Sciatic nerve (tissue), 2 donors: Measurements from ENCODE around the gene NSFL1C. TPM values are rescaled to one million over a fixed set of nuclear protein-coding genes. Genes with fewer than 3 reads are reported as not detected.
A peak's percentile ranks its signal among the peaks of the same experiment; 100 is the strongest.

Experiments
- ATAC-seq: fragments of 200-7000 bp; cut with Tn5 transposase; one replicate; pipeline ENCODE4 v1.9.1; 2020; ENCODE audit warnings: mild to moderate bottlenecking, moderate library complexity
- DNase-seq: peaks from one replicate; pipeline ENCODE4 v3.0.0-alpha.2; 2020; ENCODE audit warnings: low spot score
- intact Hi-C: fragments of 100-400 bp; cut with DNase I; formaldehyde crosslinking; loops from one replicate; pipeline ENCODE4 v1.14.2; 2022
- total RNA-seq: library from RNA; stranded (reverse); fragmentation: NEBNext Ultra II Directional; extraction: Animal tissue kit (Norgen Biotek cat#: 25700); gene quantifications from one replicate; pipeline ENCODE4 v1.2.1, GENCODE V29; 2021
- donor health status: DM: no; HTN: no; CAD: no.
- donor health status: DM: no; HTN: no; CAD: no.

Gene NSFL1C
- total RNA-seq, 1 donor from 2014 or later, result 77.9 TPM

DNA sequence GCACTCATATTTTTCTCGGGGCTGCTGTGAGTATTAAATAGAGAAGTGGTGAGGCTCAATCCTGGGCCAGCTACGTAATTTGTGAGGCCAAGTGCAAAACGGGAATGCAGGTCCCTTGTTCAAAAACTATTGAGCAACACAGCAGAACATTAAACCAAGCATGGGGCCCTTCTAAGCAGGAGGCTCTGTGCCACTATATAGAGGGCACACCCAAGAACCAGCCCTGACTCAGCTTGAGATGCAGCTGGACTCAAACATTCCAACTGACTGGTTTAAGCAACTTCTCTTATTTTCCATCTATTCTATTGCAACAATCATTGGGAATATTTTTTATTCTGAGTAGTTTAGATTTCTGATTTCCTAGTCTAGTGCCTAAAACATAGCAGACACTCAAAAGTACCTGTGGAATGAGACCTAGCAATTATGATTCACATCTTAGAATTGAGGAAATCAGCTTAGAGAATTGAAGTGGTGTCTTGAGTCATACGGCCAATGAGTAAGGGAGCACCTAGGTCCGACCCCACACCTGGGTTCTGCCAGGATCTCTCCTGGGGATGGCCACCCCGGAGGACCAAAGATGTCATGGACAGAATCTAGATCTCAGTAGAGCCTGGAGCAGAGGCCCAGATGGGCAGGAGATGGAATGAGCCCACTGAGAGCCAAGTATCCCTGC is 23.3 kb upstream of the NSFL1C start:
- intact Hi-C loops, result no loop called here
- peak; percentile 61 for ATAC-seq
- DNase-seq, result no peak

- intact Hi-C loops, result no loop called here
- peak; percentile 52 for ATAC-seq
Measured at GRCh38 chr20:1489325-1489724, 22.7 kb upstream of the NSFL1C start.

DNA sequence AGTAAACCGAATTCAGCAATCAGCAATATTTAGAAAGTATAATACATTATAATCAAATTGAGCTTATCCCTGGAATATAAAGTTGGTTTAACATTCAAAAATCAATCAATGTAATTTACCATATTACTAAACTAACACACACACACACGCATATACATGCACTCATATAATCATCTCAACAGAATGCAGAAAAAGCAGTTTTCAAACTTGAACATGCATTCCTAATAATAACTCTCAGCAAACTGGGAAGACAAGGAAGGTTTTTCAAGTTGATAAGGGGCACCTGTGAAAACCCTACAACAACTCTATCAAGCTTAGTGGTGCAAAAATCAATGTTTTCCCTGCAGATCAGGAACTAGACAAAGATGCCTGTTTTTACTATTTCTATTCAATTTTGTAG is 19.9 kb upstream of the NSFL1C start:
- ATAC-seq (no peak), DNase-seq (no peak)
- intact Hi-C loops, result no loop called here

More at GRCh38 chr20:1489325-1489724, 22.7 kb upstream of the NSFL1C start:
- DNase-seq, result no peak

DNA sequence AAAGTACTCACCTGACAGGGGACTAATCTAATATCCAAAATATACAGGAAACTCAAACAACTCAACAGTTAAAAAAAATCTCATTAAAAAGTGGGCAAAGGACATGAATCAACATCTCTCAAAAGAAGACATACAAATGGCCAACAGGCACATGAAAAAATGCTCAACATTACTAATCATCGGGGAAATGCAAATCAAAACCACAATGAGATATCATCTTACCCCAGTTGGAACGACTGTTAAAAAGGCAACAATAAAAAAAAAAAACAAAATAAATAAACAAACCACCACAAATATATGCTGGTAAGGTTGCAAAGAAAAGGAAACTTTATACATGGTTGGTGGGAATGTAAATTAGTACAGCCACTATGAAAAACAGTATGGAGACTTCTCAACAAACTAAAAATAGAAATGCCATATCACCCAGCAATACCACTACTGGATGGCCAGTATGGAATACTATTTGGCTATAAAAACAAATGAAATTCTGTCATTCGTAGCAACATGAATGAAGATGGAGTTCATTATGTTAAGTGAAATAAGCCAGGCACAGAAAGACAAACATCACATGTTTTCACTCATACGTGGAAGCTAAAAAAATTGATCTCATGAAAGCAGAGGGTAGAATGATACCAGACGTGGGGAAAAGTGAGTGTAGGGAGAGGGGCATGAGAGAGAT is 17.9 kb upstream of the NSFL1C start:
- no peak for DNase-seq
- intact Hi-C loops, result no loop called here
- no peak for ATAC-seq

GRCh38 chr20:1479831-1480595 is 13.4 kb upstream of the NSFL1C start:
- intact Hi-C loops, result no loop called here
- no peak for DNase-seq
- ATAC-seq, result no peak

DNA sequence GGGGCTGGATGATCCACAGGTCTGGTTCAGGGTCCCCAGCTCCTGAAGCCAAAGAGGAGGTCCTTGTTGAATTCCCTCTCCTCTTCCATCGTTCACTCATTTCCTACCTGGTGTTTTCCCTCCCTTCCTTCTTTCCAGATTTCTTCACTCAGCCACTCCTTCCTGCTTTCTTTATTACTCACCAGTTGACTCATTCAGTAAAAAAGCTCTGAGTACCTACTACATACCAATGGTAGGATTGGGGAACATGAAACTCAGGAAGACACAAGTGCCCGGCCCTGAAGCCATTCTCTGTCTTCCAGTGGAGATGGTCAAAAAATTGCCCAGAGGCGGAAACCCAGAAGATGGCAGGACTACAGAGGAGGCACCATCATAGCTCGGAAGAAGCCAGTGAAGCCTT is 11.9 kb upstream of the NSFL1C start:
- intact Hi-C loops, result no loop called here
- DNase-seq (no peak), ATAC-seq (no peak)

- ATAC-seq, result no peak
- intact Hi-C loops, result no loop called here
Measured at GRCh38 chr20:1477896-1478490, 11.3 kb upstream of the NSFL1C start.

GRCh38 chr20:1474817-1475603 is 8.4 kb upstream of the NSFL1C start:
- intact Hi-C loops, result no loop called here
- ATAC-seq, result no peak
- no peak for DNase-seq

More at GRCh38 chr20:1477896-1478490, 11.3 kb upstream of the NSFL1C start:
- DNase-seq, result no peak

GRCh38 chr20:1474325-1474724 is 7.7 kb upstream of the NSFL1C start:
- DNase-seq, result no peak
- ATAC-seq, result no peak
- intact Hi-C loops, result no loop called here

GRCh38 chr20:1473246-1474220 is 6.9 kb upstream of the NSFL1C start:
- intact Hi-C loops, result no loop called here
- DNase-seq, result no peak
- ATAC-seq, result no peak

GRCh38 chr20:1472556-1473245 is 6.1 kb upstream of the NSFL1C start:
- intact Hi-C loops, result no loop called here
- no peak for DNase-seq
- ATAC-seq, result no peak

GRCh38 chr20:1471242-1471641 is 4.6 kb upstream of the NSFL1C start:
- DNase-seq (no peak), ATAC-seq (no peak)
- intact Hi-C loops, result no loop called here

DNA sequence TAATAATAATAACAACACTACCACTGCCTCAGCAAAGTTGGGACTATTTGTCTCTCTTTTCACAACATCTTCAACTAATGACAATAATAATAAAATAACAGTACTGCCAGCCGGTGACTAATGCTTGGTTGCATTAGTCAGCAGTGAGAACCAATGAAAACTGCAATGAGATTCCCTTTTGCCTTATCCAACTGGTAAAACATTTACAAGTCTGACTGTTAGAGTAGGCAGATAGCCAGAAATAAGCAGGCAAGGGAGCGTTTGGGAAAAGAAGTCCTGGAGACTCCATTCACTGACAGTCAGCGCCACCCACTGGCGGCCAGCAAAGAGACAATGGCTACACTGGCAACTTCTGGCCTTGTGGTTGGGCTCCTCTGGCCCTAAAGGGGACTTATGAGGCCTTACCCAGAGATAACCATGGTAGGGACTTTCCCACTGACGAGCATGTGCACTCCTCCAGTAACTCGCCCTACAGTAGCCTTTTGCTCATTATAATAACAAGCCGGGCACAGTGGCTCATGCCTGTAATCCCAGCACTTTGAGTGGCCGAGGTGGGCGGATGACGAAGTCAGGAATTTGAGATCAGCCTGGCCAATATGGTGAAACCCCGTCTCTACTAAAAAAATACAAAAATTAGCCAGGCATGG is 3.4 kb upstream of the NSFL1C start:
- DNase-seq, result peak; percentile 83
- peak; percentile 50 for ATAC-seq
- intact Hi-C loops, result loop anchor here (5.0 kb wide), 1 partner anchor 928 kb away; the partner anchor contains the start of gene CSNK2A1

DNA sequence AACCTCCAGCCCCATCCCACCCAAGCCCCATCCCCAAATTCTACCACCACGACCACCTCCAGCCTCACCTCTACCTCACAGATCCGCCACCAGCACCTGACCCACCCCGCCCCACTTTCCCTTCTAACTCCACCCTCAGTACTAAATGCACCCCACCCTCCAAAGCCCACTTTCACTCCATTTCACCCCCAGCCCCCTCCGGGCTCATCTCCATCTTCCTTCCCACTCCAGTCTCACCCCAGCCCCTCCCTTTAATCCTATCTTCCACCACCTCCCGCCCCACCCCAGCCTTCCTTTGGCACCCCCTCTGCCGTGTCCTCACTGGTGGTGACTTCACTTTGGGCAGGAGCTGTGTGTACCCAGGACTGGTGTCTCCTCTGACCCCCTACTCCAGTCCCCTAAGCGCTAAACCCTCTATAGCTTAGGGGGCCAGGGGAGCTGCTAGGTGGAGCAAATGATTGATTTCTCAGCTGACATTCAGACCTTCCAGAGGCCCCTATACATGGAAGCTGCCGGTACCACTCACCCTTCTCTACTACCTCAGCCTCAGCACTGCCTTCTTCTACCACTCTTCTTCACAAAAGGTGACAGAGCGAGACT is 2.8 kb upstream of the NSFL1C start:
- no peak for ATAC-seq
- intact Hi-C loops, result loop anchor here (5.0 kb wide), 1 partner anchor 927 kb away; the partner anchor contains the start of gene CSNK2A1

DNA sequence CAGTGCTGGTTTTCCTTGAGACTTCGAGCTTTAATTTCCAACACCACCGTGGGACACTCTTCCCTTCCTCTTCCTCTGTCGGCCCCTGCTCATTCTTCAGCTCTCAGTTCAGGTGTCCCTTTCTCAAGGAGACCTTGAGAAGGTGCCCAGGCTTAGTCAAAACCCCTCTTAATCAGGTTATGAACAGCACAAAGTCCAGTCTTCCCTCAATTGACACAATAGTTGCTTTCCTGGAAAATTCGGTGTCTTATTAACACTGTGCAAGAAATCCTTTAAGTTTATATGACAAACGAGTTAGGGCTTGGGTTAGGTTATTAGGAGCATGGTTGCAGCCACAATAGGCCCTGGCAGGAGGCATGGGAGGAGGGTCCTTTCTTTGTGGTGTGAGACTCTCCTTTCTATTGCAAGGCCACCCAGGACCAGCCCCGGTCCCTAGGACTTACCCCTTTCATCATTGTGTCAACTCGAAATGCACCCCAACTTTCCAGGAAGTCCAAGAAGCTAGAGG is 1.5 kb upstream of the NSFL1C start:
- no peak for DNase-seq
- no peak for ATAC-seq
- intact Hi-C loops, result loop anchor here (5.0 kb wide), 1 partner anchor 926 kb away; the partner anchor contains the start of gene CSNK2A1

More for the DNA sequence above, 2.8 kb upstream of the NSFL1C start:
- no peak for DNase-seq
